Stimulated activated naive CD8-positive, alpha-beta T cell treated with anti-CD3 and anti-CD28 coated beads, Interleukin-15, Interleukin-2, amounts not matched to agents 100 ng/mL and 50 ng/mL, for 24 hours (primary cell): ENCODE results near the gene ITFG1.
"Not testable (repeated sequence)": the region's sequence is repeated elsewhere in the genome, so short reads cannot be mapped to it uniquely, and the experiment has no call there.

ENCODE experiments used
- H3K27ac Mint-ChIP-seq: one replicate; pipeline ENCODE4 v1.8.0; 2021; ENCODE audit warnings: mild to moderate bottlenecking, mixed read lengths
- H3K27me3 Mint-ChIP-seq: one replicate; pipeline ENCODE4 v1.8.0; 2021; ENCODE audit warnings: mixed read lengths
- H3K36me3 Mint-ChIP-seq: one replicate; pipeline ENCODE4 v1.8.0; 2021; ENCODE audit warnings: low read depth, mixed read lengths
- H3K4me1 Mint-ChIP-seq: one replicate; pipeline ENCODE4 v1.8.0; 2021; ENCODE audit warnings: low read depth, mixed read lengths
- H3K4me3 Mint-ChIP-seq: one replicate; pipeline ENCODE4 v1.8.0; 2021; ENCODE audit warnings: mild to moderate bottlenecking, mixed read lengths
- H3K9me3 Mint-ChIP-seq: one replicate; pipeline ENCODE4 v1.8.0; 2021; ENCODE audit warnings: mixed read lengths

The ITFG1 gene

DNA sequence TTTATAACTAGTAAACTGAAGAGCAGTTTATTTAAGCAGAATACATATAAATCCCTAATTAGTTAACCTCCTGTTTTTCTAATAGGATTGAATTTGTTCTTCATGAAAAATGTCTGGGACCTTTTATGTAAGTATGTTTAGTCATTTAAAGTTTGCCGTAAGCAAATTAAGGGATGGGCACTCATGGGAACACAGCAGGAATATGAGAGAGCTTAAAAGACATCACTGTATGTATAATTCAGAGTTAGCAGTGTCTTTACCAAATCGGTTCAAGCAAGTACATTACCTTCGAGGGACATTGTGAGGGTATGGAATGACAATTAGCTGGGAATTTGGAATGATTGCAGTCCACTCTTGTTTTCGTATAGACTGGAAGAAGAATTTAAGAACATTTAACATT lies 299.4 kb downstream of the ITFG1 start:
- peaks cover 27% of the 10 kb centered on the region for H3K36me3 Mint-ChIP-seq
- no peaks in the 10 kb centered on the region for H3K9me3 Mint-ChIP-seq
- no peaks in the 10 kb centered on the region for H3K27me3 Mint-ChIP-seq
- no peaks in the 10 kb centered on the region for H3K4me1 Mint-ChIP-seq
- no peak overlapping the region for H3K4me3 Mint-ChIP-seq
- H3K27ac Mint-ChIP-seq: no peak overlapping the region

- Mint-ChIP-seq H3K27ac (no peak overlapping the region), H3K4me3 (no peak overlapping the region), H3K4me1 (no peaks in the 10 kb centered on the region), H3K27me3 (no peaks in the 10 kb centered on the region), H3K9me3 (no peaks in the 10 kb centered on the region), H3K36me3 (peaks cover 32% of the 10 kb centered on the region)
These were observed 300.4 kb downstream of the ITFG1 start for GRCh38 chr16:47160422-47160821.

- Mint-ChIP-seq H3K27me3 (no peaks in the 10 kb centered on the region), H3K4me3 (no peak overlapping the region), H3K9me3 (no peaks in the 10 kb centered on the region), H3K27ac (no peak overlapping the region), H3K36me3 (peaks cover 39% of the 10 kb centered on the region), H3K4me1 (no peaks in the 10 kb centered on the region)
These were observed 301.9 kb downstream of the ITFG1 start for GRCh38 chr16:47158992-47159391.

DNA sequence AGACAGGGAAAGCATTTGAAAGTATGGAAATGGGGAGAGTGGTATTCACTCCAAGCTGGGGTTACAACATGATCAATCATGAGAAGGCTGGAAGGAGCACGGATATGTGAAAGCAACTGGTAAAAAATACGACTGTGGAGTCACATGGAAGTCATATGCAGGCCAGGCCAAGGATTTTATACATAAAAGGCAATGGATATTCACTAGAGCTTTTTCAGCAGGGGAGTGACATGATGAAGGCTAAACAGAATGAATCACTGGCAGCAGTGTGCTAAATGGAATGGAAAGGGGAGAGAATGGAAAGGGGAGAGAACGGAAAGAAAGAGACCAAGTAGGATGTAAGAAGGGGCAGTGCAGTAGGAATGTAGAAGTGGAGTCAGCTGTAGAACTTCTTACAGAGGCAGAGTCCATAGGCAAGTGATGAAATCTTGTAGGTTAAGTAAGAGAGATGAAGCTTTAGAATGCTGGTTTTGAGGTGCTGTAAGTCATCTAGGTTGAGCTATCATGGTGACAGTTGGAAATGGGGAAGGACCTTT lies 304.1 kb downstream of the ITFG1 start:
- Mint-ChIP-seq H3K27ac (no peak overlapping the region), H3K9me3 (peaks cover 16% of the 10 kb centered on the region), H3K4me1 (no peaks in the 10 kb centered on the region), H3K36me3 (peaks cover 60% of the 10 kb centered on the region), H3K4me3 (no peak overlapping the region), H3K27me3 (no peaks in the 10 kb centered on the region)

DNA sequence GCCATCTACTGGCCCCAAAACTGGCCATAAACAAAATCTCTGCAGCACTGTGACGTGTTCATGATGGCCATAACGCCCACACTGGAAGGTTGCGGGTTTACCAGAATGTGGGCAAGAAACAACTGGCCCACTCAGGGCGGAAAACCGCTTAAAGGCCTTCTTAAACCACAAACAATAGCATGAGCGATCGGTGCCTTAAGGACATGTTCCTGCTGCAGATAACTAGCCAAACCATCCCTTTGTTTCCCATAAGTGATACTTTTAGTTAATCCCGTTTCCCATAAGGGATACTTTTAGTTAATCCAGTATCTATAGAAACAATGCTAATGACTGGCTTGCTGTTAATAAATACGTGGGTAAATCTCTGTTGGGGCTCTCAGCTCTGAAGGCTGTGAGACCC lies 308.4 kb downstream of the ITFG1 start:
- H3K27me3 Mint-ChIP-seq, H3K4me1 Mint-ChIP-seq, H3K27ac Mint-ChIP-seq, H3K4me3 Mint-ChIP-seq: not testable (repeated sequence)
- Mint-ChIP-seq H3K36me3 (peaks cover 48% of the 10 kb centered on the region), H3K9me3 (peaks cover 27% of the 10 kb centered on the region)

GRCh38 chr16:47150067-47150466 lies 310.8 kb downstream of the ITFG1 start:
- Mint-ChIP-seq H3K27ac (no peak overlapping the region), H3K36me3 (peaks cover 34% of the 10 kb centered on the region), H3K4me3 (no peak overlapping the region), H3K27me3 (peaks cover 9% of the 10 kb centered on the region), H3K4me1 (no peaks in the 10 kb centered on the region), H3K9me3 (peaks cover 27% of the 10 kb centered on the region)

- H3K27ac Mint-ChIP-seq: no peak overlapping the region
- peak overlapping the region; percentile 60 for H3K4me3 Mint-ChIP-seq
- no peaks in the 10 kb centered on the region for H3K36me3 Mint-ChIP-seq
- H3K9me3 Mint-ChIP-seq: no peaks in the 10 kb centered on the region
- peaks cover 18% of the 10 kb centered on the region for H3K4me1 Mint-ChIP-seq
- peaks cover 31% of the 10 kb centered on the region for H3K27me3 Mint-ChIP-seq
These were observed 316.3 kb downstream of the ITFG1 start for GRCh38 chr16:47144559-47144877.

DNA sequence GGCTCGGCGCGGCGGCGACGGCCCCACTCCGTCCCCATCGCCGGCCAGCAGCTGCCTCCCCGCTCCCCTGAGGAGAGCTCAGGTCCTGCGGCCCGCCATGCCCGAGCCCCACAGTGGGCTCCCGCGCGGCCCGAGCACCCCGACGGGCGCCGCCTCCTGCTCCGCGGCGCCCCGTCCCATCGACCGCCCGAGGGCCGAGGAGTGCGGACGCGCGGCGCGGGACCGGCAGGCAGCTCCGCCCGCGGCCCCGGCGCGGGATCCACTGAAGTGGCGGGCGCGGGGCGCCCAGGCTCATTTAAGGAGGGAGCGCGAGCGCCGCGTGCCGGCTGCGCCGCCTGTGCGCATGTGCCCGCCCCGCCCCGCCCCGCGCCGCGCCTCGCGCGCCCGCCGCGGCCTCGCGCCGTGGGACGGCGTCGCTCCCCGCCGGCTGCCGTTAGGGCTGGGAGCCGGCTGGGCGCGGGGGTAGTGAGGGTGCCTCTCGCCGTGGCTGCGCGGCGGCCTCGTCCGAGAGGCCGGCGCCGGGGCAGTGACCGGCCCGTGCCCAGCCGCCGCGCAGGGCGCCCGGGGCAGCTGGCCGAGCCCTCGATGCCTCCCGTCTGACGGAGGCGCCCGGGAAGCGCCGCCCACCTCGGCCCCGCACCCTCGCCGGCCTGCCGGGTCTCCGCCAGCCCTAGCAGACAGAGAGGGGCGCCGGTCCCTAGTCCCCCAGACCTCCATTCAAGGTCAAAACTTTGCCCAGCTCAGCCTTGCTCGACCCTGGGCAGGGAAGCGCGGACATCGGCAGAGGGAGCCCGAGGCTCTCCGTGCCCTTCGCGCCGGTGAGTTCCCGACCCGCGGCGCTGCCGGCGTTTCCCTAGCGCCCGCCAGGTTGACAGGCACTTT lies 316.9 kb downstream of the ITFG1 start, which contains the start of gene NETO2:
NETO2 (minus strand) TSS at position 269 of the 882 bp plus-strand sequence. CDS start 333 bp downstream, outside the sequence.
- Mint-ChIP-seq H3K9me3 (no peaks in the 10 kb centered on the region), H3K27me3 (peaks cover 31% of the 10 kb centered on the region), H3K4me1 (peaks cover 18% of the 10 kb centered on the region), H3K36me3 (no peaks in the 10 kb centered on the region), H3K27ac (no peak within 1 kb of the TSS), H3K4me3 (peak within 1 kb of the TSS; percentile 85)

- H3K27ac Mint-ChIP-seq: no peak overlapping the region
These were observed 317.8 kb downstream of the ITFG1 start for GRCh38 chr16:47142821-47143676.

GRCh38 chr16:47142486-47142820 lies 318.4 kb downstream of the ITFG1 start:
- Mint-ChIP-seq H3K4me1 (peaks cover 20% of the 10 kb centered on the region), H3K27me3 (peaks cover 31% of the 10 kb centered on the region), H3K4me3 (peak overlapping the region; percentile 85), H3K27ac (peak overlapping the region; percentile 28), H3K9me3 (no peaks in the 10 kb centered on the region), H3K36me3 (no peaks in the 10 kb centered on the region)

More at GRCh38 chr16:47142821-47143676, 317.8 kb downstream of the ITFG1 start:
- Mint-ChIP-seq H3K4me3 (peak overlapping the region; percentile 85), H3K4me1 (peaks cover 20% of the 10 kb centered on the region), H3K36me3 (no peaks in the 10 kb centered on the region), H3K9me3 (no peaks in the 10 kb centered on the region), H3K27me3 (peaks cover 31% of the 10 kb centered on the region)

DNA sequence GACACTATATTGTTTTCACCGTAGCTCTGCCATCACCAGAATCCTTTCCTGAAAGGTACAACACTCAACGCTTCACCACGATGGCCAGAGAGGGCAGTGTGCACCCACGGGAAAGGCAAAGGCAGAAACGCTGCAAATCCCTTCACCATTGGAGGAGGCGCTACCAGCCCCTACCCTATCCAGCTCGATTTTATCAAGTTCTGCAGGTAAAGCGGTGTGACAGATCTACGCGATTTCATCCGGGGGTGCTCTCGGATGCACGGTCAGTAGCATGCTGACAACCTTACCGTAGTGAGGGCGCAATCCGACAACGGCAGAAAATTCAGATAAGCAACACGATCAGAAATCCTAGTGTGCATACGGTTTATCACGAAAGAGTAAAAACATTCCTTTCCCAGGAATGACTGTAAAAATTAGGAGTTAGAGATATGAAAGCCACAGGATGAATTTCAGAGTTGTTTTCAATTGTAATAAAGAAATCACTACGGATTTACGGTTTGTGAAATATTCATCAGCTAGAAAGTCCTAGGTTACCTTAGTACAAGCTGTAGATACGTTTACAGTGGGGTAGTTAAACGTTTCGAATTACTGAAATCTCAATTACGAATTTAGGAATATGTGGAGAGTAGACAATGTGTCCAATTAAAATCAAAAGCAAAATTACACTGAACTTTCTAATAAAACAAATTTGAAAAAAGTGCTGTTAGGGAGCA lies 318.9 kb downstream of the ITFG1 start:
- no peaks in the 10 kb centered on the region for H3K9me3 Mint-ChIP-seq
- peaks cover 31% of the 10 kb centered on the region for H3K27me3 Mint-ChIP-seq
- peak overlapping the region; percentile 28 for H3K27ac Mint-ChIP-seq
- no peaks in the 10 kb centered on the region for H3K36me3 Mint-ChIP-seq
- peaks cover 20% of the 10 kb centered on the region for H3K4me1 Mint-ChIP-seq
- peak overlapping the region; percentile 85 for H3K4me3 Mint-ChIP-seq

- H3K4me1 Mint-ChIP-seq: peaks cover 29% of the 10 kb centered on the region
These were observed 320.2 kb downstream of the ITFG1 start for GRCh38 chr16:47140686-47141085.

GRCh38 chr16:47139561-47140185 lies 321.2 kb downstream of the ITFG1 start:
- Mint-ChIP-seq H3K27ac (no peak overlapping the region), H3K27me3 (peaks cover 18% of the 10 kb centered on the region), H3K4me3 (no peak overlapping the region), H3K9me3 (no peaks in the 10 kb centered on the region), H3K4me1 (peaks cover 27% of the 10 kb centered on the region), H3K36me3 (no peaks in the 10 kb centered on the region)

More at GRCh38 chr16:47140686-47141085, 320.2 kb downstream of the ITFG1 start:
- no peak overlapping the region for H3K27ac Mint-ChIP-seq
- H3K4me3 Mint-ChIP-seq: no peak overlapping the region
- H3K27me3 Mint-ChIP-seq: peaks cover 25% of the 10 kb centered on the region
- H3K36me3 Mint-ChIP-seq: no peaks in the 10 kb centered on the region
- no peaks in the 10 kb centered on the region for H3K9me3 Mint-ChIP-seq

GRCh38 chr16:47137925-47138324 lies 322.9 kb downstream of the ITFG1 start:
- Mint-ChIP-seq H3K27me3 (peaks cover 15% of the 10 kb centered on the region), H3K4me1 (peaks cover 22% of the 10 kb centered on the region)
- H3K4me3 Mint-ChIP-seq, H3K27ac Mint-ChIP-seq, H3K9me3 Mint-ChIP-seq, H3K36me3 Mint-ChIP-seq: not testable (repeated sequence)
